Measurements from ENCODE around the gene CDH8. TPM values are rescaled to one million over a fixed set of nuclear protein-coding genes. Genes with fewer than 3 reads are reported as not detected.

CDH8 gene
- total RNA-seq, 1 experiment from 2014 or later: 50.5 TPM

GRCh38 chr16:61897657-61898056 lies 138.6 kb downstream of the CDH8 start:
- no peaks in the 10 kb centered on the region for H3K9me3 ChIP-seq (ENCODE audit: low read depth, low read length, poor library complexity, severe bottlenecking)
- no TSS peak for BruUV-seq (replicated peaks)
- H3K4me1 ChIP-seq (ENCODE audit: insufficient read depth, low read length, poor library complexity, severe bottlenecking): peaks cover under 1% of the 10 kb centered on the region
- no peak for TF ChIP-seq CTCF (conservative IDR thresholded peaks at IDR 0.05; ENCODE audit: low read depth, low read length)
- TF ChIP-seq EZH2 (IDR thresholded peaks at IDR 0.05; ENCODE audit: borderline replicate concordance, low read depth, low read length, poor library complexity, severe bottlenecking): no peak
- H3K27ac ChIP-seq (ENCODE audit: low read depth, low read length, poor library complexity, severe bottlenecking): no peak overlapping the region
- H3K27me3 ChIP-seq (replicated peaks; ENCODE audit: insufficient read depth, low read depth, low read length, poor library complexity): no peaks in the 10 kb centered on the region
- DNase-seq (ENCODE audit: low spot score): no peak
- intact Hi-C loops (cut with micrococcal nuclease; ENCODE audit: unreplicated experiment): no loop called here
- CTCF ChIA-PET: no interaction called here
- POLR2A ChIA-PET (ENCODE audit: low non-redundant PET): no interaction called here
- H3K36me3 ChIP-seq (ENCODE audit: insufficient read depth, low read length, poor library complexity, severe bottlenecking): no peaks in the 10 kb centered on the region
- no peak overlapping the region for H3K4me3 ChIP-seq (ENCODE audit: low read depth, low read length, poor library complexity, severe bottlenecking)

- intact Hi-C loops (cut with micrococcal nuclease; ENCODE audit: unreplicated experiment): no loop called here
- Histone ChIP-seq H3K4me1 (ENCODE audit: insufficient read depth, low read length, poor library complexity, severe bottlenecking) (peaks cover 34% of the 10 kb centered on the region), H3K4me3 (ENCODE audit: low read depth, low read length, poor library complexity, severe bottlenecking) (no peak overlapping the region), H3K9me3 (ENCODE audit: low read depth, low read length, poor library complexity, severe bottlenecking) (no peaks in the 10 kb centered on the region), H3K36me3 (ENCODE audit: insufficient read depth, low read length, poor library complexity, severe bottlenecking) (no peaks in the 10 kb centered on the region), H3K27me3 (replicated peaks; ENCODE audit: insufficient read depth, low read depth, low read length, poor library complexity) (no peaks in the 10 kb centered on the region), H3K27ac (ENCODE audit: low read depth, low read length, poor library complexity, severe bottlenecking) (no peak overlapping the region)
- ChIA-PET CTCF (no interaction called here), POLR2A (ENCODE audit: low non-redundant PET) (no interaction called here)
- DNase-seq (ENCODE audit: low spot score): no peak
- no TSS peak for BruUV-seq (replicated peaks)
- TF ChIP-seq EZH2 (IDR thresholded peaks at IDR 0.05; ENCODE audit: borderline replicate concordance, low read depth, low read length, poor library complexity, severe bottlenecking) (no peak), CTCF (conservative IDR thresholded peaks at IDR 0.05; ENCODE audit: low read depth, low read length) (no peak)
Observed at GRCh38 chr16:61892531-61892930, 143.7 kb downstream of the CDH8 start.

GRCh38 chr16:61891460-61891859 lies 144.8 kb downstream of the CDH8 start:
- ChIA-PET CTCF (no interaction called here), POLR2A (ENCODE audit: low non-redundant PET) (no interaction called here)
- intact Hi-C loops (cut with micrococcal nuclease; ENCODE audit: unreplicated experiment): no loop called here
- Histone ChIP-seq H3K36me3 (ENCODE audit: insufficient read depth, low read length, poor library complexity, severe bottlenecking) (no peaks in the 10 kb centered on the region), H3K27ac (ENCODE audit: low read depth, low read length, poor library complexity, severe bottlenecking) (no peak overlapping the region), H3K4me3 (ENCODE audit: low read depth, low read length, poor library complexity, severe bottlenecking) (no peak overlapping the region), H3K9me3 (ENCODE audit: low read depth, low read length, poor library complexity, severe bottlenecking) (no peaks in the 10 kb centered on the region), H3K4me1 (ENCODE audit: insufficient read depth, low read length, poor library complexity, severe bottlenecking) (peaks cover 34% of the 10 kb centered on the region), H3K27me3 (replicated peaks; ENCODE audit: insufficient read depth, low read depth, low read length, poor library complexity) (no peaks in the 10 kb centered on the region)
- DNase-seq (ENCODE audit: low spot score): no peak
- no TSS peak for BruUV-seq (replicated peaks)
- TF ChIP-seq CTCF (conservative IDR thresholded peaks at IDR 0.05; ENCODE audit: low read depth, low read length): no peak
- TF ChIP-seq EZH2 (IDR thresholded peaks at IDR 0.05; ENCODE audit: borderline replicate concordance, low read depth, low read length, poor library complexity, severe bottlenecking): no peak

All from A673 (cell line).